K562 (cell line): ENCODE results near the gene C16orf74. TPM values are rescaled to one million over a fixed set of nuclear protein-coding genes. Genes with fewer than 3 reads are reported as not detected.

Experiments used
- ATAC-seq: fragments of 200-7000 bp; cut with Tn5 transposase; 3 replicates; pipeline ENCODE4 v1.9.1; 2020; ENCODE audit warnings: moderate library complexity
- BruUV-seq: library from RNA; stranded (reverse); fragments of 400-500 nt; replicated peaks from 2 replicates; lab custom pipeline; 2021; lab: Mats Ljungman, UMichigan
- CTCF ChIA-PET: fragments of 300-600 bp; formaldehyde crosslinking; extraction: SDS; loops from one replicate; lab custom pipeline; 2021; ENCODE audit warnings: low intra/inter-chr PET ratio; lab: Yijun Ruan, JAX
- POLR2A ChIA-PET: fragments of 300-600, 350-650 bp; sonication (Branson Sonifier 250); formaldehyde crosslinking; extraction: SDS; loops from one replicate; lab custom pipeline; 2021; ENCODE audit warnings: antibody characterized with exemption, inconsistent platforms; lab: Yijun Ruan, JAX
- DNase-seq, 4 experiments: peaks; one replicate each; pipeline versions ENCODE4 v3.0.0 to v3.0.0-alpha.2; 2011 to 2018; ENCODE audit warnings: low spot score in 3 of 4, mixed read lengths in 3 of 4; ENCODE audit errors: extremely low read depth in 1 of 4
- FAIRE-seq: peaks from 2 replicates; lab custom pipeline; 2011; peaks lifted over from hg19 to GRCh38; lab: Jason Lieb, UNC
- H2AFZ ChIP-seq: 2 replicates; pipeline ENCODE4 v1.6.0; 2011; ENCODE audit warnings: low read depth, low read length, control low read depth, inconsistent platforms
- H3K27ac ChIP-seq: fragments of 200-600 bp; 3 replicates; pipeline ENCODE4 v1.8.0; 2011; ENCODE audit warnings: low read depth, mild to moderate bottlenecking, control low read depth, inconsistent platforms, low read length, moderate library complexity, mixed read lengths; ENCODE audit errors: extremely low read depth
- H3K27me3 ChIP-seq, 2 experiments: fragments of 300-600 bp in 1 of 2; 2 replicates in 1 of 2; 3 replicates in 1 of 2; pipeline versions ENCODE4 v1.6.0 to v1.8.0; 2011; ENCODE audit warnings: inconsistent platforms in 2 of 2, low read length in 2 of 2, mild to moderate bottlenecking in 1 of 2, mixed read lengths in 1 of 2, moderate library complexity in 1 of 2; ENCODE audit not compliant: control insufficient read depth in 2 of 2, insufficient read depth in 2 of 2
- H3K36me3 ChIP-seq: fragments of 300-600 bp; 3 replicates; pipeline ENCODE4 v1.8.0; 2011; ENCODE audit warnings: mild to moderate bottlenecking, low read length, inconsistent platforms; ENCODE audit not compliant: control insufficient read depth, insufficient read depth
- H3K4me1 ChIP-seq, 2 experiments: fragments of 200-600 bp in 1 of 2; replicated peaks in 1 of 2; 2 replicates in 1 of 2; 3 replicates in 1 of 2; pipeline versions ENCODE4 v1.5.1 to v1.8.0; 2011; ENCODE audit warnings: inconsistent platforms in 2 of 2, low read length in 2 of 2, mild to moderate bottlenecking in 1 of 2, mixed read lengths in 1 of 2, moderate library complexity in 1 of 2; ENCODE audit not compliant: control insufficient read depth in 2 of 2, insufficient read depth in 2 of 2
- H3K4me2 ChIP-seq: 2 replicates; pipeline ENCODE4 v1.6.1; 2011; ENCODE audit warnings: low read length, control low read depth, inconsistent platforms, mixed read lengths; ENCODE audit not compliant: insufficient read depth
- H3K4me3 ChIP-seq: fragments of 200-600 bp; sonication (generic), shearing (Covaris generic); 2 replicates; pipeline ENCODE4 v1.5.1; 2016; ENCODE audit warnings: control low read depth, inconsistent platforms
- H3K79me2 ChIP-seq: fragments of 200-600 bp; 3 replicates; pipeline ENCODE4 v1.8.0; 2011; ENCODE audit warnings: low read length, inconsistent platforms; ENCODE audit not compliant: control insufficient read depth, insufficient read depth
- H3K9ac ChIP-seq, 2 experiments: 2 replicates each; pipeline versions ENCODE4 v1.6.0 to v1.6.1; 2011; ENCODE audit warnings: low read depth in 2 of 2, low read length in 2 of 2, control low read depth in 1 of 2, inconsistent platforms in 1 of 2, mild to moderate bottlenecking in 1 of 2, mixed read lengths in 1 of 2; ENCODE audit not compliant: insufficient read depth in 1 of 2
- H3K9me1 ChIP-seq: one replicate; pipeline ENCODE4 v1.6.0; 2011; ENCODE audit warnings: inconsistent platforms, mild to moderate bottlenecking, low read length, moderate library complexity; ENCODE audit not compliant: control insufficient read depth, insufficient read depth
- H3K9me3 ChIP-seq: replicated peaks from 2 replicates; pipeline ENCODE4 v1.5.1; 2011; ENCODE audit warnings: low read depth, low read length, inconsistent platforms; ENCODE audit not compliant: control insufficient read depth, insufficient read depth
- H4K20me1 ChIP-seq: replicated peaks from 2 replicates; pipeline ENCODE4 v1.6.1; 2011; ENCODE audit warnings: low read length, inconsistent platforms, mixed read lengths; ENCODE audit not compliant: control insufficient read depth, insufficient read depth
- E2F3 ChIP-seq: fragments of 250-450 bp; sonication (Bioruptor Pico); IDR thresholded peaks from 2 replicates; pipeline ENCODE4 v1.4.0; 2020; ENCODE audit warnings: mild to moderate bottlenecking
- HDAC3 ChIP-seq: fragments of 450-650 bp; IDR thresholded peaks from 2 replicates; pipeline ENCODE4 v1.6.1; 2018; ENCODE audit warnings: borderline replicate concordance, mild to moderate bottlenecking, moderate library complexity; ENCODE audit not compliant: partially characterized antibody
- MTF1 ChIP-seq: fragments of 250-450 bp; sonication (Bioruptor Pico); IDR thresholded peaks from 2 replicates; pipeline ENCODE4 v1.9.0; 2021; ENCODE audit warnings: moderate library complexity, mild to moderate bottlenecking, inconsistent platforms, borderline replicate concordance
- SLC30A9 ChIP-seq: fragments of 250-450 bp; sonication (Bioruptor Pico); IDR thresholded peaks from 2 replicates; pipeline ENCODE4 v1.8.0; 2022; ENCODE audit warnings: mild to moderate bottlenecking, moderate library complexity
- ZBTB17 ChIP-seq: fragments of 450-650 bp; formaldehyde crosslinking; IDR thresholded peaks from 2 replicates; pipeline ENCODE4 v1.4.0; 2020; ENCODE audit warnings: mild to moderate bottlenecking
- ZNF316 ChIP-seq: fragments of 450-650 bp; IDR thresholded peaks from 2 replicates; pipeline ENCODE4 v1.6.1; 2016
- ZNF764 ChIP-seq: fragments of 250-450 bp; sonication (Bioruptor Pico); IDR thresholded peaks from 2 replicates; pipeline ENCODE4 v1.4.0; 2020; ENCODE audit warnings: low read depth, mild to moderate bottlenecking, moderate library complexity
- WGBS: fragments of 100-300 bp; shearing (Covaris generic); methylation state at CpG from one replicate; pipeline ENCODE4 v1.1.6; 2016; ENCODE audit warnings: low coverage, mixed read lengths; ENCODE audit not compliant: insufficient coverage; ENCODE audit errors: missing lambda C conversion rate; 5-methylcytosine and 5-hydroxymethylcytosine counted together
- in situ Hi-C: fragments of 300-500 bp; cut with MboI; formaldehyde crosslinking; loops from 4 replicates; pipeline ENCODE4 v1.15.0; 2018; ENCODE audit warnings: inconsistent platforms, mixed read lengths
- intact Hi-C: fragments of 100-400 bp; cut with micrococcal nuclease; formaldehyde crosslinking; loops from 2 replicates; pipeline ENCODE4 v1.14.2; 2022
- polyA plus RNA-seq, 8 experiments: library from polyadenylated mRNA; depleted of rRNA in 4 of 8; stranded (reverse) in 5 of 8; unstranded in 3 of 8; fragments of >200 nt; fragmentation: Nextera tagmentation in 2 of 8; fragmentation: Illumina TruSeq in 1 of 8; extraction: Ambion mirVana in 2 of 8; extraction: Trizol in 1 of 8; gene quantifications; 2 replicates each; pipeline versions ENCODE4 v1.2.1 to v1.2.3, GENCODE V29; 2011 to 2014; ENCODE audit warnings: inconsistent platforms in 1 of 8, missing spikeins in 1 of 8
- total RNA-seq, 7 experiments: library from RNA; depleted of rRNA in 6 of 7; stranded (reverse); fragments of >200 nt in 6 of 7; fragmentation: Illumina TruSeq in 2 of 7; extraction: Trizol in 2 of 7; gene quantifications; 2 replicates each; pipeline versions ENCODE4 v1.2.1 to v1.2.3, GENCODE V29; 2011 to 2021; ENCODE audit warnings: low replicate concordance in 1 of 7
- TF ChIP-seq, protein P1 (sequence below), 2 experiments: fragments of 450-650 bp; IDR thresholded peaks; 2 replicates each; pipeline ENCODE4 v1.6.1; 2016; ENCODE audit warnings: mild to moderate bottlenecking in 2 of 2, borderline replicate concordance in 1 of 2, low read depth in 1 of 2, moderate library complexity in 1 of 2

Gene C16orf74
- total and polyA plus RNA-seq, 9 of the 15 experiments (the other 6 are each of a cell fraction or from before 2014, with no cell fraction given), result not detected

DNA sequence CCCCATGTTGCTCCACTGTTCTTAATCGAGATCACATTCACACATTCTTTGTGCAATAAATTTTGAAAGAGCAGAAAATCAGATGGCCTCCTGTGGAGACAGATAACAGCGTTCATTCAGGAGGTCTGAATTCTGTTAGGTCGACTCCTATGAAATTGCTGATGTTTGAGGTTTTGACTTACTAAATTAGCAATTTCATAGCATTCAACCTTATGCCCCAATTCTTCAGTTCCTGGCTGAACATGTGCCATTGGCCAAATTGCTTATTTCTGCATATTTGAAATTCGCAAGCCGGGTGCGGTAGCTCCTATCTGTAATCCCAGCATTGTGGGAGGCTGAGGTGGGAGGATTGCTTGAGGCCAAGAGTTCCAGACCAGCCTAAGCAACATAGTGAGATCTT is 22.1 kb upstream of the C16orf74 start:
- H3K9ac ChIP-seq, result no peak overlapping the region
- H3K4me3 ChIP-seq, result no peak overlapping the region
- 43% methylated on average over 6 of the region's 6 CpGs for WGBS
- no peaks in the 10 kb centered on the region for H3K79me2 ChIP-seq
- intact Hi-C loops (no loop called here), in situ Hi-C loops (no loop called here)
- FAIRE-seq, result no peak
- no peak overlapping the region for H3K27ac ChIP-seq
- H3K9me3 ChIP-seq, result no peaks in the 10 kb centered on the region
- TF ChIP-seq SLC30A9 (CRISPR knock-in tag) (no peak), ZNF316 (peak; percentile 24; the same call in 1 of the 2 replicates)
- TF ChIP-seq, all 486 proteins: peak for 1
- ATAC-seq, result no peak
- ChIA-PET POLR2A (no interaction called here), CTCF (no interaction called here)
- Histone ChIP-seq H3K9me1 (no peaks in the 10 kb centered on the region), H3K4me1 (no peaks in the 10 kb centered on the region), H3K36me3 (peaks cover 12% of the 10 kb centered on the region; the same call in 1 of the 3 replicates), H3K27me3 (no peaks in the 10 kb centered on the region), H2AFZ (no peak overlapping the region), H4K20me1 (no peaks in the 10 kb centered on the region; the same call in 1 of the 2 replicates), H3K4me2 (no peak overlapping the region)
- no peak for DNase-seq
- BruUV-seq, result no TSS peak

DNA sequence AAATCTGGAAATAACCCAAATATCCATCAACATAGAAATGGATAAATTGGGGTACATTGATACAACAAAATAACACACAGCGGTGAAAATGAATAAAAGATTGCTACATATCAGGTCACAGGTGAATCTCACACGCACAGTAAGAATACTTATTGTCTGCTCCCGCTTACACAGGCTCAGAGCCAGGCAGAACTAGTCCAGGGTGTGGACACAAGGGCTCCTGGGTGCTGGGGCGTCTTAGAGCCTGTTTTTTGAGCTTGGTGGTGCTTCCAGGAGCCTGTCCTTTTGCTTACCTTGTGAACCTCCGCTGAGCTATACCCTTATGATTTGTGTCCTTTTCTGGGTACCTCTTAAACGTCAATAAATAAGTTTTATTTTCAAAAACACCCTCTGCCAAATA is 19.8 kb upstream of the C16orf74 start:
- ChIA-PET POLR2A (interaction anchor here (1.0 to 1.2 kb wide), 2 partner anchors 15 to 31 kb away, joined by 3 to 4 read pairs; no protein-coding TSS in a partner anchor), CTCF (no interaction called here)
- DNase-seq (no peak), FAIRE-seq (no peak), ATAC-seq (no peak)
- no TSS peak for BruUV-seq
- no peak overlapping the region for H3K4me2 ChIP-seq
- H3K27ac ChIP-seq, result no peak overlapping the region
- no peaks in the 10 kb centered on the region for H3K79me2 ChIP-seq
- H4K20me1 ChIP-seq, result no peaks in the 10 kb centered on the region
- peaks cover 0 to 3% of the 10 kb centered on the region in 2 experiments; a peak in 2 of 5 replicates for H3K4me1 ChIP-seq
- in situ Hi-C loops (no loop called here), intact Hi-C loops (no loop called here)
- peaks cover 5% of the 10 kb centered on the region in 2 experiments; a peak in 3 of 5 replicates for H3K27me3 ChIP-seq
- no peak overlapping the region for H3K4me3 ChIP-seq
- H3K9me1 ChIP-seq, result no peaks in the 10 kb centered on the region
- WGBS, result 63% methylated on average over 6 of the region's 6 CpGs
- H2AFZ ChIP-seq, result no peak overlapping the region
- H3K9me3 ChIP-seq, result no peaks in the 10 kb centered on the region
- no peaks in the 10 kb centered on the region for H3K36me3 ChIP-seq
- no peak overlapping the region for H3K9ac ChIP-seq
- TF ChIP-seq ZBTB17 (CRISPR knock-in tag) (no peak), ZNF764 (no peak), HDAC3 (no peak), E2F3 (CRISPR knock-in tag) (no peak), MTF1 (CRISPR knock-in tag) (no peak)
- TF ChIP-seq, protein P1, sequence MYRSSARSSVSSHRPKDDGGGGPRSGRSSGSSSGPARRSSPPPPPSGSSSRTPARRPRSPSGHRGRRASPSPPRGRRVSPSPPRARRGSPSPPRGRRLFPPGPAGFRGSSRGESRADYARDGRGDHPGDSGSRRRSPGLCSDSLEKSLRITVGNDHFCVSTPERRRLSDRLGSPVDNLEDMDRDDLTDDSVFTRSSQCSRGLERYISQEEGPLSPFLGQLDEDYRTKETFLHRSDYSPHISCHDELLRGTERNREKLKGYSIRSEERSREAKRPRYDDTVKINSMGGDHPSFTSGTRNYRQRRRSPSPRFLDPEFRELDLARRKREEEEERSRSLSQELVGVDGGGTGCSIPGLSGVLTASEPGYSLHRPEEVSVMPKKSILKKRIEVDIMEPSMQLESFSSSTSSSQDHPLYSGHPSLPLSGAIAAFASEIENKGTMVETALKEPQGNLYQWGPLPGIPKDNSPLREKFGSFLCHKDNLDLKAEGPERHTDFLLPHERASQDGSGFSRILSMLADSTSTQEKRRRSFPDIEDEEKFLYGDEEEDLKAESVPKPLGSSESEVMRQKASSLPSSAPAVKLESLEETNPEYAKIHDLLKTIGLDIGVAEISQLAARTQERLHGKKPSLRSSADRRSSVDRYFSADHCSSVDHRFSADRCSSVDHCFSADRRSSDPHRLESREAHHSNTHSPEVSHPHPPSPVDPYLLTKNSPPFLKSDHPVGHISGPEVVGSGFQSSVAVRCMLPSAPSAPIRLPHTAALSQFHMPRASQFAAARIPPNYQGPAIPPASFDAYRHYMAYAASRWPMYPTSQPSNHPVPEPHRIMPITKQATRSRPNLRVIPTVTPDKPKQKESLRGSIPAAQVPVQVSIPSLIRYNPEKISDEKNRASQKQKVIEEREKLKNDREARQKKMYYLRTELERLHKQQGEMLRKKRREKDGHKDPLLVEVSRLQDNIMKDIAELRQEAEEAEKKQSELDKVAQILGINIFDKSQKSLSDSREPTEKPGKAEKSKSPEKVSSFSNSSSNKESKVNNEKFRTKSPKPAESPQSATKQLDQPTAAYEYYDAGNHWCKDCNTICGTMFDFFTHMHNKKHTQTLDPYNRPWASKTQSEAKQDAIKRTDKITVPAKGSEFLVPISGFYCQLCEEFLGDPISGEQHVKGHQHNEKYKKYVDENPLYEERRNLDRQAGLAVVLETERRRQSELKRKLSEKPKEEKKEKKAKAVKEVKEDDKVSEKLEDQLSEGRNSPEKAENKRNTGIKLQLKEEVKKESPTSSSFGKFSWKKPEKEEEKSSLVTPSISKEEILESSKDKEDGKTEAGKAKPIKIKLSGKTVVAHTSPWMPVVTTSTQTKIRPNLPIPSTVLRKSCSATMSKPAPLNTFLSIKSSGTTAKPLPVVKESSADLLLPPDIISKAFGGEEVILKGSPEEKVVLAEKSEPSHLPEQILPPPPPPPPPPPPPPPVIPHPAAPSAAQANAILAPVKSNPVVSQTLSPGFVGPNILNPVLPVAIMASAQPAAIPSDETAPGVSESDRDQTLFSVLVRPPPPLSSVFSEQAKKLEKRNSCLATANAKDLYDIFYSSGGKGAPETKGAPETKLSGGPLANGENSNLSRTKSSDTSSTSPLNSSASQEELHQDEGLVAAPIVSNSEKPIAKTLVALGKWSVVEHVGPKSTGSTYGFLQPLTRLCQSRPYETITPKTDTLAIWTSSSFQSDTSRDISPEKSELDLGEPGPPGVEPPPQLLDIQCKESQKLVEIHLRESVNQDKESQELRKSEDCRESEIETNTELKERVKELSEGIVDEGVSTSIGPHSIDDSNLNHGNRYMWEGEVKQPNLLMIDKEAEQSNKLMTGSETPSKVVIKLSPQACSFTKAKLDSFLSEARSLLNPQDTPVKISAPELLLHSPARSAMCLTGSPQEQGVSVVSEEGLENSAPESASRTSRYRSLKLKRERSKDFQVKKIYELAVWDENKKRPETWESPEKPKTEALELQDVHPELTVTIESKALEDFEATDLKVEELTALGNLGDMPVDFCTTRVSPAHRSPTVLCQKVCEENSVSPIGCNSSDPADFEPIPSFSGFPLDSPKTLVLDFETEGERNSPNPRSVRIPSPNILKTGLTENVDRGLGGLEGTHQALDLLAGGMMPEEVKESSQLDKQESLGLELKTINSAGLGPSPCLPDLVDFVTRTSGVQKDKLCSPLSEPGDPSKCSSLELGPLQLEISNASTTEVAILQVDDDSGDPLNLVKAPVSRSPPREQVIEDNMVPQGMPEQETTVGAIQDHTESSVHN (IDR thresholded peaks at IDR 0.05; ENCODE audit: borderline replicate concordance in 1 of 2, low read depth in 1 of 2), result no peak
